NCI-H1436 (cell line): ENCODE data around the gene NPHP1.
"Not testable (repeated sequence)": the region's sequence is repeated elsewhere in the genome, so short reads cannot be mapped to it uniquely, and the experiment has no call there.

Experiments used
- DNase-seq: peaks from one replicate; lab custom pipeline; 2025; lab: John Stamatoyannopoulos, UW

The NPHP1 gene

DNA sequence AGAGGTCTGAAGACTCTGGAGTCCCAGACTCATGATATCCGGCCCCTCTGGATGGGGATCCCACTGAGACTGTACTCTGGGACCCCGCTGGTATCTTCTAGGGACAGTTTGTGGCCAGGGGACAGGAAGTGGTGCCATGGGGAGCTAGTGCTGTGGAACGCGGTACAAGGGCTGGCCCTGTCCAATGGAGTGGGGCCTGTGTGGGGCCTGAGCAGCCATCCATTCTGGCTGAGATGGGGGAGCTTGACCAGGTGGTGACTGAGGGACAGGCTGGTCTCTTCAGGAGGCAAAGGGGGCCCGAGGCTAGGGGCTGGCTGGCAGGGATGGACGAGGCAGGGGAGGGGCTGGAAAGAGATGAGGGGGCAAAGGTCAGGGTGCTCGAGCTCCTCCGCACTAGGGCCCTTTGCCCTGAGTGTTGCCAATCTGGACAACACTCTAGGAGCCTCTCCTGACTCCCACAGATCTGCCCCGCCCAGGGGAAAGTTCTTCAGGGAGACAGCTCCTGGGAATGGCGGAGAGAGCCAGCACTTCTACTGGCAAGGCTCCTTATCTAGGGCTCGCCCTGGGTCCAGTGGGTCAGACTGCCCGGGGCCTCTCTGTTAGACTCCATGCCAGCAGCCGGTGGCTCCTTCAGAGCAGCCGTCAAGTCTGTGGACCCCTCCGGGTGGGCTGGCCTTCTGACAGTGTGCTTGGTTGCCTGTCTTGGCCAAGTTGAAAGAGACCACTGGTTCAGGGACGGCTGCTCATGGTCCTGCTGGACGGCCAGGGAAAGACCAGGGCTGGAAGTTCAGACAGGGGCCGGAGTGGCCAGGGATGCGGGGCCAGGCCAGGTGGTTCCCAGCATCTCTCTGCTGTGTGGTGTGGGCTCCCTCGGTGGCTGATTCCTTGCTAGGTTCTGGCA is 101.5 kb downstream of the NPHP1 start:
- DNase-seq = no peak

GRCh38 chr2:110101901-110102803 is 102.7 kb downstream of the NPHP1 start:
- no peak for DNase-seq

- DNase-seq = peak; percentile 61
Observed at GRCh38 chr2:110101280-110101844, 103.5 kb downstream of the NPHP1 start.

DNA sequence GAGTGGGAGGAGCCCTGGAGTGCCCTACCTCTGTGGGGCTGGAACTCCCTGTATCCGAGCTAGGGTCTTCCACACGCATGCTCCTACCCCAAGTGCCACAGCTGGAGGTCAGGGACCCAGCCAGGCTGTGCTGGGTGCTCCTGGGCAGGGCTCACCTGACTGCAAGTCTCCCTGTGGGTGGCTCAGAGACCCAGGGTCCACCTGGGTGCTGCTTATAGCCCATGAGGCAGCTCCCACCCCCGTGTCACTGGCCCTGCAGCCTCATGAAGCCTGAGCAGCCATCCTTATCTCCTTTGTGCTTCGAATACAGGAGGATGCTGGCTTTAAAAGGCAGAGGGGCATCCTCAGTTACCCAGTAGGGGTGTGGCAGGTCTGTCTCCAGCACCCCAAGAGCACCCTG is 103.9 kb downstream of the NPHP1 start:
- not testable (repeated sequence) for DNase-seq

DNA sequence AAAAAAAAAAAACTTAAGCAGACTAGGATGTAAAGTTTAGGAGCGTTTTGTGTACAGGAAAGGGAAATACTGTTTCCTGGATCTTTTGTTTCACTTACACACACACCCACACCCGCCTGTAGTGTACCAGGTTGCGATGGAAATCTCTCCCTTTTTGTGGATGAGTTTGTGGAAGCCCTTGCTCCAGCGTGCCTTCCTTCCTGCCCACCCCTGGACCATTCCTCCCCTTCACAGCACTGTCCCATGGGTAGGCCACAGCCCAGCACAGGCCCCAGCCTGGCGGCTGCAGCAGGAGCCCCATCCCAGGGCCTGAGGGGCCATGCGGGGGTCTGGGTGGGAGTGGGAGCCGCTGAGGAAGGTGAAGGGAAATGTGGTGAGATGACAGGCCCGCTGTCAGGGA is 104.3 kb downstream of the NPHP1 start:
- no peak for DNase-seq

GRCh38 chr2:110099471-110100225 is 105.2 kb downstream of the NPHP1 start:
- no peak for DNase-seq

DNA sequence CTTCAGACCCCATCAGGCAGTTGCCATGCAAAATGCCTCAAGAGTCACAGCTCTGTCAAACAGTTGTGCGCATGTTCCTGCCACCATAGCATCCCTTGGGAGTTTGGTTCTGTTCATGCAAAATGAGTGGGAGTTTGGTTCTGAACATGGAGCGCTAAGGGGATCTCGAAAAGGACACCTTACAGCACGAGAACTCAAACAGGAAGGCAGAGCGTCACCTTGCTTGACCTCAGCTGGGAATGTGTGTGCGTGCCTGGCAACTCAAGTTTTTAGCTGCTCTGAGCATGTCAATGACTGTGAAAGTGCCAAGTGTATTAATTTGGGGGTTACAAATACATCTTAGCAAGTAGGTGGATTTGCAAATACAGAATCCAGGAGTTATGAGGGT is 105.8 kb downstream of the NPHP1 start:
- DNase-seq = no peak

DNA sequence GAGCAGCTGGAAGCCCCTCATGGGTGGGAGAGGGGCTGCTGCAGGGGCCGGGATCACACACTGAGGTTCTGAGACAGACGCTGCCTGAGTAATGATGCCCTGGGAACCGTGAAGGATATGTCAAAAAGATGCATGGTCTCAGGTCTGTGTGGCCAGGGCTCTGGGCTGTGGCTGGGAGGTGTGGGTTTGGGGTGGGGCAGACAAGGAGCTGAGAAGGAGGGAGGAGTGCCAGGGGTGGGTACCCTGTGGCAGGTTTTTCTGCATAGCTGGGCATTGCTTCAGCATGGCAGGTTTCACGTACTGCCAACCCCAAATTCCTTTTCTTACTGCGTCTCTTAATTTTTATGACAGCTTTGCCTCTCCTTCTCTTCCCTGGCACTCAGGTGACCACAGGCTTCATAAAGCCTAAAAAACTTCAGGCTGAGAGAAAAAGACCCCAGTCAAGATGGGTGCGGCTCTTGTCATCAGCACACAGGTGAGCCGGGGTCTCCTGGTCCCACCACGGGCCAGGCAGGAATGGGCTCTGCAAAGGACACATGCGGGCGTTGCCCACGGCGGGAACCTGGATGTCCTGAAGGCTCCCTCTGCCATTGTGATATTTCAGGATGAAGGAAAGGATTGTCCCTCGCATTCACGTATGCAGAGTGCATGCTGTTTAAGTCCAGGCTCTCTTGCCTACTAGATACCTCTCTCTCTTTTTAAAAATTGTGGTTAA is 107.2 kb downstream of the NPHP1 start:
- no peak for DNase-seq

DNA sequence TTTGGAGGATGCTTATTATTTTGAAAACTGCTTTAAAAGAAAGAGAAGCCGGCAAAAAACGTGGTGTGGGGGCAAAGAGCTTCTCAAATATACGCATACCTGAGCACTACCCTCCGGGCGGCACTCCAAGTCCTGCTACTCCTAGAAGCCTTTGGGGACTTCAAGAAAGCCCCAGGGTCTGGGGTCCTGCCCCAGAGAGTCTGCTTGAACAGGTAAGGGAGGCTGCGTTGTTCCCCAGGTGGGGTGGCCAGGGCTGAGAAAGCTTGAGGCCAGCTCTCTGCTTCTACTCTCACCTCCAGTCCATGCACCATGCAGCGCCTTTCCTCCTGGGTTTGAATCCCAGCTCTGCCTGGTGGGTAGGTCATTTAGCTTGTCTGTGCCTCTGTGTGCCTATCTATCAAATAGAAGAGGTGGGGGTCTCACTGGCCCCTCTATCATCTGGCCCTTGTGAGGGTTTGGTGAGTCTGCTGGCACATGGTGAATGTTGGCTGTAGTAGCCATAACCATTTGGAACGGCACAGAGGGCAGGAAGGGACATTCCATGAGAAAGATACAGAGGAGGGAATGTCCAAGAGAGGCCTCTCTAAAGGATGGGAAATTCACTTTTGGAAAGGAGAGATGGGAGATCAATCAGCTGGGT is 108.7 kb downstream of the NPHP1 start:
- DNase-seq = no peak

DNA sequence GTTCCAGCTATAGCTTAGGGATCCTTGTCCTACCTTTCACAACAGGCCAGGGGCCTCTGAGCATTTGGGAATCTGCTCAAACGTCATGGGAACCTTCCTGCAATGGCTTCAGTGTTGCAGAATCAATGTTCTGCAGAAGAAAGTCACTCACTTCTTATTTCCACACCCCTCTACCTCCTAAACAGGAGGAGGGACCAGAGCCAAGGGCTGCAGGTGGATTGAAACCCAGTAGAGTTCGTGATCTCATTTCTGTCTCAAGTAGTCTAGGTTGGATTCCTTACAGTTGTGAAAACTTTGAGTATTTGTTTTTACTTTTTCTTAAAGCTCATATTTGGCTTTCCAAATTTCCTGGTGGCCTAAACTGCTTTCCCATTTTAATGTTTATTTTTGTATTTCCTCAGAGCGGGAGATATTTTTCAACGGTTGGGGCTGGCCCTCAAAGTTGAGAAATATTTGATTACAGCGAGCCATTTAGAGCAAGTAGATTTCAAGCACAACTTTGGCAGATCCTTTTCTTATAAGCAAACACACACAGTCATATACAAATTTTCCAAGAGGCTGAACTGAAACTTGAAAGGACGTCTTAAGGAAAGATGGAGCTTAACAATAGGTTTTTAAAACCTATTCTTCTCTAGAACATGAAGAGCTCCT is 109.8 kb downstream of the NPHP1 start:
- not testable (repeated sequence) for DNase-seq

DNA sequence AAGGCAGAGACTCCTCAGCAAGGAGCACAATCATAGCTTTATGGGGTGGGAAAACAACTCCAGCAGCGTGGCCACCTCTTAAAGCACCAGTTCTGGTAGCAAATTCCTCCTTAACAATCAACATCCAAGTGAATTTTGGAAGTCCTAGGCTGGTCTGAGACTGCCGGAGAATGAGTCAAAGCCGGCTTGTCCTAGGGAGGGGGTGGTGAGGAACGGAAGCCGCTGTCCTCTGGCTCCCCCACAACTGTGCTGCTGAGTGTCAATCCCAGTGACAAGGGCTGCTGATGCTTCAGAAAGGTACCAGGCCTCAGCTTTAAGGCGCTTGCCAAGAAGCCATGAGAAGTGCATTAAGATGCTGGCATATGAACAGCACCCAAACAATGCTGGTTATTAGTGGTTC is 110.9 kb downstream of the NPHP1 start:
- DNase-seq = not testable (repeated sequence)

DNA sequence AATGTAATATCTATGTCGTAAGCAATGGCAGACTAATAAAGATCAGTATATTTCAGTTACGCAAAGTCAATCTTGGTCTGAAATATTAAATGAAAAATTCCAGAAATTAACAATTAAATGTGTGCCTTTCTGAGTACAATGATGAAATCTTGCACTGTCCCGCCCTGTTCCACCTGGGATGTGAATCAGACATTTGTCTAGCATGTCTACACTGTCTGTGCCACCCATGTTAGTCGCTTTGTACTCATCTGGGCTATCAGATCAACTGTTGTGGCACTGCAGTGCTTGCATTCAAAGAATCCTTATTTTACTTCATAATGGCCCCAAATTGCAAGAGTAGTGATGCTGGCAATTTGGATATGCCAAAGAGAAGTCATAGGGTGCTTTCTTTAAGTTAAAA is 114.6 kb downstream of the NPHP1 start:
- not testable (repeated sequence) for DNase-seq

DNA sequence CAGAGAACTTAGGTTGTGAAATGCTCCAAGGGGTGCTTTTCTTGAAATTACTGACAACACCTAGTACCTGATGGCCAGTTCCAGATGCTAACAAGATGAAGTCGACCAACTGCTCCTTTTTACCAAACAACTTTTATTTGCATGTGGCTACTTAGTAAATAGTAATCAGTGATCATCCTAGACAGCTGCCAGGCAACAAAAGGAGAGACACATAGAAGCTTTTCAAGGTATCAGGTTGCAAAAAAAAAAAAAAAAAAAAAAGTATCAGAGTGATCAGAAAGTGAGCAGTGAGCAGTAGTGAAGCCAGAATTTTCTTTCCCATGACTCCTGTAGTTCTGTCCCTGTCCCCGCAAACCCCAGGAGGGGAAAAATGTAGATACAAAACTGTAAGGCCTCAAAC is 121.1 kb downstream of the NPHP1 start:
- DNase-seq = not testable (repeated sequence)

GRCh38 chr2:110083162-110083561 is 121.7 kb downstream of the NPHP1 start:
- DNase-seq = not testable (repeated sequence)

DNA sequence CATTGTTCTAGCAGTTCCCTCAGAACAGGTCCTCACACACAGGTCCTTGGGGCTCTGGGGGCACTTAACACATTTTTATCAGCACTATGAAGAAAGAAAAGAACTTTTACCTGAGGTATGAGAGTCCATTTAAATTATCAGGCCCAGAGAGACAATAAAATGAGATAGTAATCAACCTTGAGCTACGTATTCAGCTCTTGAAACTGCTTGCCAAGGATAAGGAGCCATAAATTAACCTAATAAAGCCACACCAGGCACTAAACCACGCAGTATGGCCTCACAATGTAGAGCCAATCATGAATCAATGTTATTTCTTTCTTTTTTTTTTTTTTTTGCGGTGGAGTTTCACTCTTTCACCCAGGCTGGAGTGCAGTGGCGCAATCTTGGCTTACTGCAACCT is 126.7 kb downstream of the NPHP1 start:
- DNase-seq = not testable (repeated sequence)

DNA sequence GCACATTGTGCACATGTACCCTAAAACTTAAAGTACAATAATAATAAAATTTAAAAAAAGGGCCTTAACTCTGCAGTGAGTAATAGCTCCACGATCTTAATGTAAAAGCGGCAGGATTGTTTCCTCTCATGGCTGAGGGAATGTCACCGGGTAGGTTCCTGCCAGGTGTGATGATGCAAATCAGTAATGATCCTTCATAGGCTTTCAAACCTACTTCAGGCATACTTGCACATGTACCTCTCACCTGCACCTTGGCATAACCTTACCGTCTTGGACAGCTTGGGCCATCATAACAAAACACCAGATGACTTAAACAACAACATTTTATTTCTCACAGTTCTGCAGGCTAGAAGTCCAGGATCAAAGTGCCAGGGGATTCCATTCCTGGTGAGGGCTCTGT is 128.9 kb downstream of the NPHP1 start:
- not testable (repeated sequence) for DNase-seq
